Hepatocyte (in vitro differentiated cells): ENCODE data around the gene ANKS4B. TPM values are rescaled to one million over a fixed set of nuclear protein-coding genes. Genes with fewer than 3 reads are reported as not detected.
A peak's percentile ranks its signal among the peaks of the same experiment; 100 is the strongest.

Experiments used
- DNase-seq: peaks from one replicate; pipeline ENCODE4 v3.0.0-alpha.2; 2016; ENCODE audit warnings: low spot score
- H2AFZ ChIP-seq: fragments of 200-600 bp; sonication (generic); 2 replicates; pipeline ENCODE4 v1.6.0; 2016; ENCODE audit warnings: antibody characterized with exemption, mild to moderate bottlenecking
- H3K27ac ChIP-seq: fragments of 200-600 bp; sonication (generic); 2 replicates; pipeline ENCODE4 v1.5.1; 2016; ENCODE audit warnings: mild to moderate bottlenecking
- H3K27me3 ChIP-seq: fragments of 200-600 bp; sonication (generic); 2 replicates; pipeline ENCODE4 v1.6.1; 2016
- H3K36me3 ChIP-seq: fragments of 200-600 bp; sonication (generic); replicated peaks from 2 replicates; pipeline ENCODE4 v1.5.1; 2016; ENCODE audit warnings: low read depth; ENCODE audit not compliant: insufficient read depth
- H3K4me1 ChIP-seq: fragments of 200-600 bp; sonication (generic); 2 replicates; pipeline ENCODE4 v1.5.1; 2016; ENCODE audit warnings: mild to moderate bottlenecking, moderate library complexity; ENCODE audit not compliant: insufficient read depth
- H3K4me2 ChIP-seq: fragments of 200-600 bp; sonication (generic); 2 replicates; pipeline ENCODE4 v1.6.0; 2016
- H3K4me3 ChIP-seq: fragments of 200-600 bp; sonication (generic); 2 replicates; pipeline ENCODE4 v1.5.1; 2016; ENCODE audit warnings: mild to moderate bottlenecking
- H3K79me2 ChIP-seq: fragments of 200-600 bp; sonication (generic); 2 replicates; pipeline ENCODE4 v1.6.0; 2017; ENCODE audit warnings: mild to moderate bottlenecking
- H3K9me2 ChIP-seq: fragments of 200-600 bp; sonication (generic); replicated peaks from 2 replicates; pipeline ENCODE4 v1.6.0; 2017; ENCODE audit warnings: mild to moderate bottlenecking; ENCODE audit not compliant: insufficient read depth
- H3K9me3 ChIP-seq: fragments of 200-600 bp; sonication (generic); 2 replicates; pipeline ENCODE4 v1.5.1; 2016; ENCODE audit warnings: low read depth, mild to moderate bottlenecking
- H4K20me1 ChIP-seq: fragments of 200-600 bp; sonication (generic); 2 replicates; pipeline ENCODE4 v1.6.0; 2016; ENCODE audit warnings: mild to moderate bottlenecking; ENCODE audit not compliant: insufficient read depth, poor library complexity, severe bottlenecking
- EZH2 ChIP-seq: fragments of 200-600 bp; sonication (generic); IDR thresholded peaks from 2 replicates; pipeline ENCODE4 v1.6.1; 2016; ENCODE audit warnings: antibody characterized with exemption, mild to moderate bottlenecking, borderline replicate concordance
- EZH2phosphoT487 ChIP-seq: fragments of 200-600 bp; sonication (generic); IDR thresholded peaks from one replicate; pipeline ENCODE4 v1.6.1; 2018; ENCODE audit warnings: antibody characterized with exemption, mild to moderate bottlenecking, low read depth, moderate library complexity; ENCODE audit not compliant: unreplicated experiment, severe bottlenecking
- WGBS: methylation state at CpG from one replicate; pipeline ENCODE4 v1.1.6; 2016; ENCODE audit warnings: low lambda C conversion rate; ENCODE audit errors: missing lambda C conversion rate; 5-methylcytosine and 5-hydroxymethylcytosine counted together
- polyA plus RNA-seq: library from polyadenylated mRNA; unstranded; fragments of >200 nt; fragmentation: Nextera tagmentation; extraction: Ambion mirVana; gene quantifications from 2 replicates; pipeline ENCODE4 v1.2.1, GENCODE V29; 2016
- total RNA-seq: library from RNA; depleted of rRNA; stranded (reverse); fragments of >200 nt; gene quantifications from 2 replicates; pipeline ENCODE4 v1.2.3, GENCODE V29; 2014
- TF ChIP-seq, protein P1 (sequence below): fragments of 200-600 bp; sonication (generic); IDR thresholded peaks from 2 replicates; pipeline ENCODE4 v1.5.1; 2016; ENCODE audit warnings: antibody characterized with exemption, mild to moderate bottlenecking; ENCODE audit not compliant: poor library complexity

The ANKS4B gene
- total and polyA plus RNA-seq, 2 experiments from 2014 or later: 7.9 to 20.9 TPM

DNA sequence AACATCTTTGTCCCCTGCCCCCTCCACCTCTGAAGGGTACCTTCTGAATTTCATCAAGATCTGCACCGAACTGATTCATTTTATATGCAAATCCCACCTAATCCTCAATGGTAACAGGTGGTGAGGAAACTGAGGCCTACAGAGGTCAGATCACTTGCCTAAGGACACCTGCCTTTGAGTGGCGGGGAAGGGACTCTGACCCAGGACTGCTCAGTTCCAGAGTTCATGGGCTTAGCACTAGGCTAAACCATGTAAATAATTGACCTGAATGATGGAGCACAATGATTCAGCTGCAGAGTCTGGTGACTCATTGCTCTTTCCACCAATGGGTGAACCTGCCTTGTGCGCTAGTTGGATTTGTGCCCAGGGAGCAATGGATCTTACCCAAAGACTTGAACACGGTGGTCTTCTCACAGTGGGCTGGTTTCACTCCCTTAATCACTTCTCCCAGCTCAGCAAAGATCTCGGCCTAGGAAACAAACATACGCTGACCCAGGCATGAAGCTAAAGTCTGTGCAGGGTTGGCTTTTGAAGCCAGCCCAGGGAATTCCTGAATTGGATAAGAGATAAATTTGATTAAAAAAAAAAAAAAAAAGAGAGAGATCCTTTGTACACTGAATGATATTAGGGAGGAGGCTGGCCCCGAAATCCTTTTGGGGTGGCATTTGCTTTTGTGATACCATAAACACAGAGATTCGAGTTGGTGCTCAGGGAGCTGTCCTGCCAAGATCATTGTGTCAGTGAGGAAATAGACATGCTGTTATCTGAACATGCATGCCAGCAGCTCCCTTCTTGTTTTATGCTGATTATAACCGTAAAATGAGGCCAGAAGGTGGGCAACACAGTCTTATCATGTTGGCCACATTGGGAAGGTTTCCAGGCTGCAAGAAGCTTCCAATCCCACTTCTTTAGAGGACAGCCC is 27.6 kb downstream of the ANKS4B start:
- H4K20me1 ChIP-seq: no peaks in the 10 kb centered on the region
- 63% methylated on average over 9 of the region's 9 CpGs for WGBS
- no peaks in the 10 kb centered on the region for H3K27me3 ChIP-seq
- H3K27ac ChIP-seq: peak overlapping the region; percentile 88
- no peak overlapping the region for H3K4me3 ChIP-seq
- H3K36me3 ChIP-seq: no peaks in the 10 kb centered on the region
- H3K9me2 ChIP-seq: no peaks in the 10 kb centered on the region
- peak overlapping the region; percentile 59 for H3K4me2 ChIP-seq
- no peaks in the 10 kb centered on the region for H3K79me2 ChIP-seq
- H3K4me1 ChIP-seq: peaks cover 29% of the 10 kb centered on the region
- H3K9me3 ChIP-seq: no peaks in the 10 kb centered on the region
- peak overlapping the region; percentile 28 for H2AFZ ChIP-seq
- TF ChIP-seq EZH2 (no peak), EZH2phosphoT487 (no peak)
- TF ChIP-seq, protein P1, sequence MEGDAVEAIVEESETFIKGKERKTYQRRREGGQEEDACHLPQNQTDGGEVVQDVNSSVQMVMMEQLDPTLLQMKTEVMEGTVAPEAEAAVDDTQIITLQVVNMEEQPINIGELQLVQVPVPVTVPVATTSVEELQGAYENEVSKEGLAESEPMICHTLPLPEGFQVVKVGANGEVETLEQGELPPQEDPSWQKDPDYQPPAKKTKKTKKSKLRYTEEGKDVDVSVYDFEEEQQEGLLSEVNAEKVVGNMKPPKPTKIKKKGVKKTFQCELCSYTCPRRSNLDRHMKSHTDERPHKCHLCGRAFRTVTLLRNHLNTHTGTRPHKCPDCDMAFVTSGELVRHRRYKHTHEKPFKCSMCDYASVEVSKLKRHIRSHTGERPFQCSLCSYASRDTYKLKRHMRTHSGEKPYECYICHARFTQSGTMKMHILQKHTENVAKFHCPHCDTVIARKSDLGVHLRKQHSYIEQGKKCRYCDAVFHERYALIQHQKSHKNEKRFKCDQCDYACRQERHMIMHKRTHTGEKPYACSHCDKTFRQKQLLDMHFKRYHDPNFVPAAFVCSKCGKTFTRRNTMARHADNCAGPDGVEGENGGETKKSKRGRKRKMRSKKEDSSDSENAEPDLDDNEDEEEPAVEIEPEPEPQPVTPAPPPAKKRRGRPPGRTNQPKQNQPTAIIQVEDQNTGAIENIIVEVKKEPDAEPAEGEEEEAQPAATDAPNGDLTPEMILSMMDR: no peak
- peak; percentile 83 for DNase-seq

DNA sequence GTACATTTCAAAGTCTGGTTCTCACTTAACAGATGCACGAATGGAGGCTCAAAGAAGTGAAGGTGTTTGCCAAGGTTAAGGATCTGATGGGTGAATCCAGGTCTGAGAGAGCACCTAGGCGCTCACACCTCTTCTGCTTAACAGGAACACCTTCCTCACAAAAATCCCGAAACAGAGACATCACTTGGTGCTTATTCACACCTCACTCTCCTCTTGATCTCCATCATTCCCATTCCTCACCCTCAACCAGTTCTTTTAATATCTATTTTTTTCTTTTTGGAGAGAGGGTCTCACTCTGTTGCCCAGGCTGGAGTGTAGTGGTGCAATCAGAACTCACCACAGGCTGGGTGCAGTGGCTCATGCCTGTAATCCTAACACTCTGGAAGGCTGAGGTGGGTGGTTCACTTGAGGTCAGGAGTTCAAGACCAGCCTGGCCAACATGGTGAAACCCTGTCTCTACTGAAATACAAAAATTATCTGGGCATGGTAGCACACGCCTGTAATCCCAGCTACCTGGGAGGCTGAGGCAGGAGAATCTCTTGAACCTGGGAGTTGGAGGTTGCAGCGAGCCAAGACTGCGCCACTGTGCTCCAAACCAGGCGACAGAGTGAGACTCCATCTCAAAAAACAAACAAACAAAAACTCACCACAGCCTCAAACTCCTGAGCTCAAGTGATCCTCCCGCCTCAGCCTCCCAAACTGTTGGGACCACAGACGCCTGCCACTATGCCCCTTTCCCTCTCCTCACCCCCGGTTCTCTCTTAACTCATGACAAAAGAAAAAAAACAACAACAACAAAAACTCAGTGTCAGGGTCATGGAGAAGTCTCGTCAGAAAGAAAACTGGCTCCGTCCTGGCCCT is 29.5 kb downstream of the ANKS4B start:
- Histone ChIP-seq H3K79me2 (no peaks in the 10 kb centered on the region), H3K4me3 (no peak overlapping the region), H3K27me3 (no peaks in the 10 kb centered on the region), H3K9me2 (no peaks in the 10 kb centered on the region), H3K36me3 (no peaks in the 10 kb centered on the region), H3K4me2 (peak overlapping the region; percentile 61), H4K20me1 (no peaks in the 10 kb centered on the region), H3K9me3 (no peaks in the 10 kb centered on the region), H2AFZ (no peak overlapping the region), H3K27ac (peak overlapping the region; percentile 87), H3K4me1 (peaks cover 29% of the 10 kb centered on the region)
- TF ChIP-seq EZH2: no peak
- no peak for TF ChIP-seq EZH2phosphoT487
- TF ChIP-seq, protein P1: no peak
- DNase-seq: no peak
- 85% methylated on average over 12 of the region's 12 CpGs for WGBS

DNA sequence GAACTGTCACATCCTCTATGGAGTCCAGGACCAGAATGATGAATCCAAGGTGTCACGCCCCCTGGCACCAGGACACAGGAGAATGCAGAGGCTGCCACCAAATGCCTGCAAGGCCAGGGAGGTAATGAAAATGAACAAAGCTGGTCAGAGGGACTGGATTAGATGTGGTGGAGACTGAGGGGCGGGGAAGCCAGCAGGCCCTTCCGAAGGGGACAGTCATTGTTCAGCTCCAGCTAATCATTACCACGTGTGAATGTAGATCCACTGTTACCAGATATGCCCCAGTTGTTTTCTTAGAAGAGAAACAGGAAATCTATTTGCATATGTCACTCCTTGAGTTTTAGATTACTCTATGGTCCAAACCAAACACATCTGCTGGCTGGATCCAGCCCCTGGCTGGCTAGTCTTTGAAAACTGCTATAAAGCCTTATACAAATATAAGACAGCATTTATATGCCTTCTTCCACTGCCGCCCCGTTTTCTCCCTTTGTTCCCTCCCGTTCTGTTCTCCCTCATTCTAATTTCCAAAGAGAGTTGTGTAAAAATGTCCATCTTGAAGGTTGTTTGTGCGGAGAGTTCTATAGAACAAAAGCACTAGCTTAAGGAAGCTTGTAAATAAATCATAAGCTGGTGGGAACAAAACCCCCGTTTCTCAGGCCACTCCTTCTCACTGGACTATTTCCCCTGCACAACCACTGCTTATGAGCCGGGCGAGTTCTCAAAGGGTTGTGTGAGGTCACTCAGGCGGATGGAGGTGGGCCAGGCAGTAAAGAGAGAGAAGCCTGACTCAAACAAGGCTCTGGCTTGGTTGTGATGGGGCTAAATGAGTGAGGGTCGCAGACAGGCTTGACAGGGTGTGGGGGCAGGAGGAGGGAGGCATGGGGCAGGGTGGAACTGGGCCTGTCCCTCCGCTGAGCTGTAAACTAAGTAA is 30.4 kb downstream of the ANKS4B start:
- no peaks in the 10 kb centered on the region for H3K27me3 ChIP-seq

More for the DNA sequence above, 30.4 kb downstream of the ANKS4B start:
- H3K9me3 ChIP-seq: no peaks in the 10 kb centered on the region
- peak overlapping the region; percentile 18 for H2AFZ ChIP-seq
- peak overlapping the region; percentile 87 for H3K27ac ChIP-seq
- no peaks in the 10 kb centered on the region for H3K79me2 ChIP-seq
- 31% methylated on average over 14 of the region's 14 CpGs for WGBS
- no peak overlapping the region for H3K4me3 ChIP-seq
- TF ChIP-seq, protein P1: no peak
- TF ChIP-seq EZH2phosphoT487: no peak
- H3K4me2 ChIP-seq: peak overlapping the region; percentile 61
- DNase-seq: peak; percentile 48
- peaks cover 29% of the 10 kb centered on the region for H3K4me1 ChIP-seq
- H3K9me2 ChIP-seq: no peaks in the 10 kb centered on the region
- H3K36me3 ChIP-seq: no peaks in the 10 kb centered on the region
- no peaks in the 10 kb centered on the region for H4K20me1 ChIP-seq
